Endothelial cell of umbilical vein (primary cell): ENCODE results near the gene TPGS2. TPM values are rescaled to one million over a fixed set of nuclear protein-coding genes. Genes with fewer than 3 reads are reported as not detected.

Experiments
- BruUV-seq: library from RNA; stranded (reverse); fragments of 400-500 nt; replicated peaks from 2 replicates; lab custom pipeline; 2021; lab: Mats Ljungman, UMichigan
- CTCF ChIA-PET: fragments of 300-600, 350-600 bp; sonication (Branson Sonifier 250); formaldehyde crosslinking; loops from one replicate; lab custom pipeline; 2021; ENCODE audit warnings: antibody characterized with exemption, inconsistent platforms; lab: Charles Lee
- POLR2A ChIA-PET: fragments of 300-600, 350-600 bp; sonication (Branson Sonifier 250); formaldehyde crosslinking; loops from one replicate; lab custom pipeline; 2021; ENCODE audit warnings: antibody characterized with exemption, inconsistent platforms; lab: Charles Lee
- DNase-seq: peaks from one replicate; pipeline ENCODE4 v3.0.0-alpha.2; 2011; ENCODE audit warnings: low read depth, low spot score
- FAIRE-seq: peaks from 2 replicates; lab custom pipeline; 2011; peaks lifted over from hg19 to GRCh38; lab: Jason Lieb, UNC
- H2AFZ ChIP-seq: 2 replicates; pipeline ENCODE4 v1.6.0; 2012; ENCODE audit warnings: low read depth, low read length, control low read depth, inconsistent platforms
- H3K27ac ChIP-seq: 2 replicates; pipeline ENCODE4 v1.5.1; 2011; ENCODE audit warnings: low read depth, mild to moderate bottlenecking, control low read depth, low read length, moderate library complexity; ENCODE audit not compliant: insufficient read depth
- H3K27me3 ChIP-seq, 2 experiments: 2 replicates each; pipeline versions ENCODE4 v1.6.0 to v1.6.1; 2011; ENCODE audit warnings: low read length in 2 of 2, mixed read lengths in 1 of 2; ENCODE audit not compliant: control insufficient read depth in 2 of 2, insufficient read depth in 2 of 2
- H3K36me3 ChIP-seq, 2 experiments: 2 replicates in 1 of 2; 3 replicates in 1 of 2; pipeline ENCODE4 v1.5.1; 2011; ENCODE audit warnings: low read length in 2 of 2, mild to moderate bottlenecking in 1 of 2, moderate library complexity in 1 of 2; ENCODE audit not compliant: control insufficient read depth in 2 of 2, insufficient read depth in 2 of 2; ENCODE audit errors: extremely low read depth in 1 of 2
- H3K4me1 ChIP-seq: 3 replicates; pipeline ENCODE4 v1.5.1; 2011; ENCODE audit warnings: mild to moderate bottlenecking, low read length; ENCODE audit not compliant: control insufficient read depth, insufficient read depth; ENCODE audit errors: extremely low read depth
- H3K4me2 ChIP-seq: 2 replicates; pipeline ENCODE4 v1.6.1; 2011; ENCODE audit warnings: low read length, control low read depth, mixed read lengths; ENCODE audit not compliant: insufficient read depth
- H3K4me3 ChIP-seq, 3 experiments: fragments of 200-600 bp in 1 of 3; sonication (generic), shearing (Covaris generic) in 1 of 3; replicated peaks in 1 of 3; 2 replicates each; pipeline ENCODE4 v1.5.1; 2011 to 2016; ENCODE audit warnings: control low read depth in 3 of 3, low read length in 3 of 3, mild to moderate bottlenecking in 2 of 3, inconsistent platforms in 1 of 3, low read depth in 1 of 3, moderate library complexity in 1 of 3; ENCODE audit not compliant: insufficient read depth in 1 of 3
- H3K79me2 ChIP-seq: 2 replicates; pipeline ENCODE4 v1.6.0; 2012; ENCODE audit warnings: low read length, inconsistent platforms; ENCODE audit not compliant: control insufficient read depth, insufficient read depth
- H3K9ac ChIP-seq: replicated peaks from 2 replicates; pipeline ENCODE3; 2011; ENCODE audit warnings: low read length, control low read depth; ENCODE audit not compliant: insufficient read depth; ENCODE audit errors: extremely low read depth
- H3K9me1 ChIP-seq: replicated peaks from 3 replicates; pipeline ENCODE4 v1.6.0; 2011; ENCODE audit warnings: mild to moderate bottlenecking, low read length; ENCODE audit not compliant: control insufficient read depth, insufficient read depth; ENCODE audit errors: extremely low read depth
- H3K9me3 ChIP-seq: replicated peaks from 2 replicates; pipeline ENCODE4 v1.5.1; 2012; ENCODE audit warnings: low read length, inconsistent platforms; ENCODE audit not compliant: control insufficient read depth, insufficient read depth
- H4K20me1 ChIP-seq: replicated peaks from 2 replicates; pipeline ENCODE3; 2011; ENCODE audit warnings: mild to moderate bottlenecking, low read length; ENCODE audit not compliant: control insufficient read depth, insufficient read depth; ENCODE audit errors: extremely low read depth
- EZH2 ChIP-seq: IDR thresholded peaks from 2 replicates; pipeline ENCODE4 v1.6.1; 2012; ENCODE audit warnings: borderline replicate concordance, low read depth, mild to moderate bottlenecking, moderate library complexity, low read length, inconsistent platforms; ENCODE audit not compliant: severe bottlenecking
- FOS ChIP-seq: IDR thresholded peaks from 2 replicates; pipeline ENCODE4 v1.6.1; 2011; ENCODE audit warnings: mild to moderate bottlenecking, low read length, moderate library complexity, borderline replicate concordance; ENCODE audit not compliant: insufficient read depth
- GATA2 ChIP-seq: IDR thresholded peaks from 2 replicates; pipeline ENCODE4 v1.7.0; 2011; ENCODE audit warnings: low read depth, mild to moderate bottlenecking, moderate library complexity, mixed read lengths, low read length; ENCODE audit not compliant: insufficient read length, insufficient read depth
- JUN ChIP-seq: IDR thresholded peaks from 2 replicates; pipeline ENCODE4 v1.6.1; 2011; ENCODE audit warnings: borderline replicate concordance, low read depth; ENCODE audit not compliant: insufficient read length, insufficient read depth
- MYC ChIP-seq: IDR thresholded peaks from one replicate; pipeline ENCODE4 v1.6.1; 2011; ENCODE audit warnings: mild to moderate bottlenecking, low read depth, low read length
- POLR2A ChIP-seq: IDR thresholded peaks from 2 replicates; pipeline ENCODE4 v1.6.1; 2012; ENCODE audit warnings: low read depth, mild to moderate bottlenecking, control low read depth, low read length
- POLR2AphosphoS5 ChIP-seq: IDR thresholded peaks from 2 replicates; pipeline ENCODE4 v1.6.1; 2012; ENCODE audit warnings: low read depth, mild to moderate bottlenecking, control low read depth, low read length, moderate library complexity; ENCODE audit not compliant: insufficient read depth
- dilution Hi-C: fragments of 300-500 bp; cut with MboI; formaldehyde crosslinking; loops from one replicate; pipeline ENCODE4 v1.15.0; 2019; ENCODE audit warnings: low sequenced_read_pairs; ENCODE audit not compliant: extremely low pct_ligation_motif_present
- intact Hi-C: fragments of 100-400 bp; cut with micrococcal nuclease; formaldehyde crosslinking; loops from one replicate; pipeline ENCODE4 v1.10.0; 2022
- polyA plus RNA-seq, 4 experiments: library from polyadenylated mRNA; depleted of rRNA in 3 of 4; stranded (reverse) in 3 of 4; unstranded in 1 of 4; fragments of >200 nt; gene quantifications; 2 replicates each; pipeline versions ENCODE4 v1.2.1 to v1.2.3, GENCODE V29; 2011 to 2012; ENCODE audit warnings: missing spikeins in 1 of 4
- total RNA-seq: library from RNA; stranded (reverse); gene quantifications from 2 replicates; pipeline ENCODE4 v1.2.3, GENCODE V29; 2021
- TF ChIP-seq, protein P1 (sequence below), 2 donors: IDR thresholded peaks; 1 replicate in 1 of 2; 2 replicates in 1 of 2; pipeline ENCODE4 v1.5.1; 2011; ENCODE audit warnings: low read length in 2 of 2, mild to moderate bottlenecking in 2 of 2, moderate library complexity in 2 of 2, control low read depth in 1 of 2, inconsistent platforms in 1 of 2, low read depth in 1 of 2; ENCODE audit not compliant: insufficient read depth in 1 of 2; ENCODE audit errors: extremely low read depth in 1 of 2
- TF ChIP-seq, protein P2 (sequence below): IDR thresholded peaks from 2 replicates; pipeline ENCODE4 v1.6.1; 2011; ENCODE audit not compliant: insufficient read depth, insufficient read length

The TPGS2 gene
- total and polyA plus RNA-seq, 2 donors (not counting 3 experiments of a cell fraction or from before 2014, with no cell fraction given), result 150 to 232 TPM

DNA sequence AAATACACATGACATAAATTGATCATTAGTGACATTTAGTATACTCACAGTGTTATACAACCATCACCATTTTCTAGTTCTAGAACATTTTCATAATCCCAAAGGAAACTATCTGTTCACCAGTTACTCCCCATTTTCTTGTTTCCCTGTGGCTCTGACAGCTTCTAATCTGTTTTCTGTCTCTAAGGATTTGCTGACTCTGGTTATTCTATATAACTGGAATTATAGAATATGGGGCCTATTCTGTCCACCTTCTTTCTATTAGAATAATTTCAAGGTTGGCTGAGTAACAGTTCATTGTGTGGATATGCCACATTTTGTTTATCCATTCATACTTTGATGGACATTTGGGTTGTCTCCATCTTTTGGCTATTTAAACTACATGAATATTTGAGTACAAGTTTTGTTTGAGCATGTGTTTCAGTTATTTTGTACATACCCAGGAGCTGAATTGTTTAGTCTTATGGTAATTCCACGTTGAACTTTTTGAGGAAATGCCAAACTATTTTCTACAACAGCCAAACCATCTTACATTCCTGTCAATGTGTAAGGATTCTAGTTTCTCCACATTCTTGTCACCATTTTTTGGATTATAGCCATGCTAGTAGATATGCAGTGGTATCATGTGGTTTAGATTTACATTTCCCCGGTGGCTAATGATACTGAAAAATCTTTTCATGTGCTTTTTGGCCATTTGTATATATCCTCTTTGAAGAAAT lies 20.6 kb upstream of the TPGS2 start:
- TF ChIP-seq FOS (no peak), MYC (no peak), POLR2A (no peak), POLR2AphosphoS5 (no peak), EZH2 (no peak), GATA2 (no peak), JUN (no peak)
- TF ChIP-seq, protein P1, sequence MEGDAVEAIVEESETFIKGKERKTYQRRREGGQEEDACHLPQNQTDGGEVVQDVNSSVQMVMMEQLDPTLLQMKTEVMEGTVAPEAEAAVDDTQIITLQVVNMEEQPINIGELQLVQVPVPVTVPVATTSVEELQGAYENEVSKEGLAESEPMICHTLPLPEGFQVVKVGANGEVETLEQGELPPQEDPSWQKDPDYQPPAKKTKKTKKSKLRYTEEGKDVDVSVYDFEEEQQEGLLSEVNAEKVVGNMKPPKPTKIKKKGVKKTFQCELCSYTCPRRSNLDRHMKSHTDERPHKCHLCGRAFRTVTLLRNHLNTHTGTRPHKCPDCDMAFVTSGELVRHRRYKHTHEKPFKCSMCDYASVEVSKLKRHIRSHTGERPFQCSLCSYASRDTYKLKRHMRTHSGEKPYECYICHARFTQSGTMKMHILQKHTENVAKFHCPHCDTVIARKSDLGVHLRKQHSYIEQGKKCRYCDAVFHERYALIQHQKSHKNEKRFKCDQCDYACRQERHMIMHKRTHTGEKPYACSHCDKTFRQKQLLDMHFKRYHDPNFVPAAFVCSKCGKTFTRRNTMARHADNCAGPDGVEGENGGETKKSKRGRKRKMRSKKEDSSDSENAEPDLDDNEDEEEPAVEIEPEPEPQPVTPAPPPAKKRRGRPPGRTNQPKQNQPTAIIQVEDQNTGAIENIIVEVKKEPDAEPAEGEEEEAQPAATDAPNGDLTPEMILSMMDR (IDR thresholded peaks at IDR 0.05; ENCODE audit: extremely low read depth in 1 of 2, insufficient read depth in 1 of 2, low read depth in 1 of 2, low read length in 2 of 2), result no peak
- TF ChIP-seq, protein P2, sequence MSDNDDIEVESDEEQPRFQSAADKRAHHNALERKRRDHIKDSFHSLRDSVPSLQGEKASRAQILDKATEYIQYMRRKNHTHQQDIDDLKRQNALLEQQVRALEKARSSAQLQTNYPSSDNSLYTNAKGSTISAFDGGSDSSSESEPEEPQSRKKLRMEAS, result no peak
- Histone ChIP-seq H3K9me3 (no peaks in the 10 kb centered on the region), H3K9me1 (no peaks in the 10 kb centered on the region), H2AFZ (no peak overlapping the region), H3K36me3 (no peaks in the 10 kb centered on the region), H3K4me1 (peaks cover 10% of the 10 kb centered on the region), H4K20me1 (no peaks in the 10 kb centered on the region), H3K9ac (no peak overlapping the region), H3K27ac (no peak overlapping the region), H3K79me2 (no peaks in the 10 kb centered on the region), H3K4me3 (no peak overlapping the region), H3K4me2 (no peak overlapping the region), H3K27me3 (no peaks in the 10 kb centered on the region)
- DNase-seq (no peak), FAIRE-seq (no peak)
- intact Hi-C loops (no loop called here), dilution Hi-C loops (no loop called here)
- BruUV-seq, result no TSS peak
- ChIA-PET POLR2A (no interaction called here), CTCF (interaction anchor here (1.5 to 2.2 kb wide), 2 partner anchors 15 to 20 kb away, joined by 4 to 9 read pairs; partner anchors contain the start of genes KIAA1328 and TPGS2)
